GM21528 (cell line): ENCODE measurements around the gene COX7A2L.
"Not testable (repeated sequence)": the region's sequence is repeated elsewhere in the genome, so short reads cannot be mapped to it uniquely, and the experiment has no call there.

Source experiments
- ATAC-seq: cut with Tn5 transposase; IDR thresholded peaks from one replicate; pipeline ENCODE4 v1.9.1; 2021; ENCODE audit warnings: mild to moderate bottlenecking, moderate library complexity; ENCODE audit not compliant: unreplicated experiment, low FRiP score

The COX7A2L gene

GRCh38 chr2:42368817-42369531 is 8.0 kb upstream of the COX7A2L start:
- no peak for ATAC-seq

GRCh38 chr2:42367835-42368234 is 6.8 kb upstream of the COX7A2L start:
- no peak for ATAC-seq

- no peak for ATAC-seq
These were observed 5.4 kb upstream of the COX7A2L start for GRCh38 chr2:42366411-42366810.

- ATAC-seq, result no peak
These were observed 3.6 kb upstream of the COX7A2L start for GRCh38 chr2:42364658-42365057.

- no peak for ATAC-seq
These were observed 2.4 kb upstream of the COX7A2L start for GRCh38 chr2:42363413-42363812.

- peak; percentile 0 for ATAC-seq
These were observed 789 bp upstream of the COX7A2L start for GRCh38 chr2:42361728-42362283.

GRCh38 chr2:42360493-42360889 is 526 bp downstream of the COX7A2L start:
- ATAC-seq, result no peak

GRCh38 chr2:42359965-42360483 is 993 bp downstream of the COX7A2L start:
- ATAC-seq, result no peak

GRCh38 chr2:42359304-42359964 is 1.6 kb downstream of the COX7A2L start:
- no peak for ATAC-seq

- ATAC-seq, result no peak
These were observed 7.1 kb downstream of the COX7A2L start for GRCh38 chr2:42353792-42354429.

- no peak for ATAC-seq
These were observed 9.2 kb downstream of the COX7A2L start for GRCh38 chr2:42351864-42352263.

- ATAC-seq, result no peak
These were observed 10.5 kb downstream of the COX7A2L start for GRCh38 chr2:42350434-42351063.

GRCh38 chr2:42348113-42348805 is 12.8 kb downstream of the COX7A2L start:
- ATAC-seq, result no peak

- ATAC-seq, result not testable (repeated sequence)
These were observed 13.5 kb downstream of the COX7A2L start for GRCh38 chr2:42347518-42347917.

- ATAC-seq, result not testable (repeated sequence)
These were observed 14.2 kb downstream of the COX7A2L start for GRCh38 chr2:42346856-42347255.

- no peak for ATAC-seq
These were observed 15.0 kb downstream of the COX7A2L start for GRCh38 chr2:42345986-42346385.

GRCh38 chr2:42342795-42343241 is 18.2 kb downstream of the COX7A2L start:
- ATAC-seq, result no peak

GRCh38 chr2:42342061-42342794 is 18.8 kb downstream of the COX7A2L start:
- ATAC-seq, result no peak

GRCh38 chr2:42340938-42341636 is 19.9 kb downstream of the COX7A2L start:
- no peak for ATAC-seq
